ENCODE results near the gene COA8. TPM values are rescaled to one million over a fixed set of nuclear protein-coding genes. Genes with fewer than 3 reads are reported as not detected.

COA8 gene
- total RNA-seq, 4 donors from 2014 or later: 25.9 to 50.4 (median 33.6) TPM

GRCh38 chr14:103537175-103537990 lies 25.4 kb upstream of the COA8 start:
- no peaks in the 10 kb centered on the region for H3K9me3 ChIP-seq
- DNase-seq: no peak
- WGBS, 2 donors: 81% methylated on average over 4 to 16 of the region's 18 CpGs
- TF ChIP-seq CTCF (IDR thresholded peaks at IDR 0.05) (no peak), POLR2A (IDR thresholded peaks at IDR 0.05) (no peak)
- peaks cover 31 to 43% of the 10 kb centered on the region in 2 donors for H3K4me1 ChIP-seq
- H3K36me3 ChIP-seq: no peaks in the 10 kb centered on the region
- H3K27ac ChIP-seq: no peak overlapping the region
- intact Hi-C loops (cut with DNase I): no loop called here
- no peak overlapping the region for H3K4me3 ChIP-seq (replicated peaks in 1 of 3)
- H3K27me3 ChIP-seq: no peaks in the 10 kb centered on the region

- TF ChIP-seq CTCF (IDR thresholded peaks at IDR 0.05) (no peak), POLR2A (IDR thresholded peaks at IDR 0.05) (no peak)
- no peaks in the 10 kb centered on the region for H3K36me3 ChIP-seq
- DNase-seq: peak; percentile 68 to 71
- peak overlapping the region; percentile 12 to 51 (median 36) for H3K27ac ChIP-seq
- WGBS, 2 donors: 32 to 44% methylated on average over 4 to 19 of the region's 30 CpGs
- intact Hi-C loops (cut with DNase I): no loop called here
- peaks cover 42 to 54% of the 10 kb centered on the region in 2 donors for H3K4me1 ChIP-seq
- no peaks in the 10 kb centered on the region for H3K27me3 ChIP-seq
- H3K4me3 ChIP-seq (replicated peaks in 1 of 3): no peak overlapping the region
- no peaks in the 10 kb centered on the region for H3K9me3 ChIP-seq
Observed at GRCh38 chr14:103538291-103539055, 24.3 kb upstream of the COA8 start.

- intact Hi-C loops (cut with DNase I): no loop called here
- Histone ChIP-seq H3K36me3 (no peaks in the 10 kb centered on the region), H3K9me3 (no peaks in the 10 kb centered on the region), H3K27me3 (no peaks in the 10 kb centered on the region), H3K4me3 (replicated peaks in 1 of 3) (no peak overlapping the region), H3K4me1 (peaks cover 42 to 61% of the 10 kb centered on the region in 2 donors), H3K27ac (peak overlapping the region in 2 of 3 donors; percentile 36 to 51)
- no peak for TF ChIP-seq CTCF (IDR thresholded peaks at IDR 0.05)
- TF ChIP-seq POLR2A (IDR thresholded peaks at IDR 0.05): no peak
- WGBS, 2 donors: 79 to 83% methylated on average over 17 to 26 of the region's 28 CpGs
- no peak for DNase-seq
Observed at GRCh38 chr14:103539056-103539825, 23.5 kb upstream of the COA8 start.

GRCh38 chr14:103540821-103541708 lies 21.7 kb upstream of the COA8 start:
- Histone ChIP-seq H3K27ac (peak overlapping the region; percentile 20 to 78 (median 71)), H3K4me1 (peaks cover 42 to 66% of the 10 kb centered on the region in 2 donors), H3K9me3 (no peaks in the 10 kb centered on the region), H3K27me3 (no peaks in the 10 kb centered on the region), H3K4me3 (replicated peaks in 1 of 3) (no peak overlapping the region), H3K36me3 (no peaks in the 10 kb centered on the region)
- WGBS, 2 donors: 60 to 72% methylated on average over 3 to 11 of the region's 17 CpGs
- DNase-seq: no peak
- no peak for TF ChIP-seq POLR2A (IDR thresholded peaks at IDR 0.05)
- TF ChIP-seq CTCF (IDR thresholded peaks at IDR 0.05): no peak
- intact Hi-C loops (cut with DNase I): no loop called here
